ENCODE data around the gene ABCA12. TPM values are rescaled to one million over a fixed set of nuclear protein-coding genes. Genes with fewer than 3 reads are reported as not detected.

ABCA12 gene
- total and polyA plus RNA-seq, 8 donors, result 0.03 to 0.58 (median 0.15) TPM

DNA sequence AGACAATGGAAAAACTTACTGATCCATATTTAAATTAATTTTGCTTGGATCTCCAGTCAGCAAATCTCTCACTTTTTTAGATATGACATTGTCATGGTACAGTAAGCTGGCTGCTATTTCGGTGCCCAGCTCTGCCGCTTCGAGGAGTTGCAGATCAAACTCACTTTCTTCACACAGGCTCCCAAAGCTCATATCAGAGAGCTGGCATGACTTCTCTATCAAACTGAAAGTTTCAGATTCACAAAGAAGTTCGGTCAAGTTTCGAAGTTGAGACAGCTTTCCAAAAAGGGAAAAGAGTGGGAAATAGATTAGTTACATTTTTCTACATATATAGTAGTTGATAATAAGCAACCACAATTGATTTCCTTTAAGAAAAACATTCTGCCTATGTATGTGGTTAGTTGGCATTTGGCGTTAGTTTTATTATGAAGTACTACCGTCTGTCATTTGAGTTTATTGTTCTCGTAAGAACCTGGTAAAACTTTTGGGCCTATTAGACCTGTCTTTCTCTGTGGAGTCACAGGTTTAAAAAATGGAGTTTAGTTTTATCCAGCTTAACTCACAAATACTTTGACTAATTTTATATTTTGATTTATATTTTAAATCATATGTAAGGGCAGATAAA, 118.8 kb downstream of the ABCA12 start:
- Histone ChIP-seq H3K36me3 (no peaks in the 10 kb centered on the region), H3K27me3 (no peaks in the 10 kb centered on the region), H3K4me1 (no peaks in the 10 kb centered on the region), H3K9me3 (peaks cover 0 to 2% of the 10 kb centered on the region in 2 donors), H3K4me3 (no peak overlapping the region), H3K27ac (no peak overlapping the region)
- TF ChIP-seq, protein P1, sequence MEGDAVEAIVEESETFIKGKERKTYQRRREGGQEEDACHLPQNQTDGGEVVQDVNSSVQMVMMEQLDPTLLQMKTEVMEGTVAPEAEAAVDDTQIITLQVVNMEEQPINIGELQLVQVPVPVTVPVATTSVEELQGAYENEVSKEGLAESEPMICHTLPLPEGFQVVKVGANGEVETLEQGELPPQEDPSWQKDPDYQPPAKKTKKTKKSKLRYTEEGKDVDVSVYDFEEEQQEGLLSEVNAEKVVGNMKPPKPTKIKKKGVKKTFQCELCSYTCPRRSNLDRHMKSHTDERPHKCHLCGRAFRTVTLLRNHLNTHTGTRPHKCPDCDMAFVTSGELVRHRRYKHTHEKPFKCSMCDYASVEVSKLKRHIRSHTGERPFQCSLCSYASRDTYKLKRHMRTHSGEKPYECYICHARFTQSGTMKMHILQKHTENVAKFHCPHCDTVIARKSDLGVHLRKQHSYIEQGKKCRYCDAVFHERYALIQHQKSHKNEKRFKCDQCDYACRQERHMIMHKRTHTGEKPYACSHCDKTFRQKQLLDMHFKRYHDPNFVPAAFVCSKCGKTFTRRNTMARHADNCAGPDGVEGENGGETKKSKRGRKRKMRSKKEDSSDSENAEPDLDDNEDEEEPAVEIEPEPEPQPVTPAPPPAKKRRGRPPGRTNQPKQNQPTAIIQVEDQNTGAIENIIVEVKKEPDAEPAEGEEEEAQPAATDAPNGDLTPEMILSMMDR (IDR thresholded peaks at IDR 0.05), result no peak
- ATAC-seq (no peak), DNase-seq (no peak)
- intact Hi-C loops (cut with DNase I), result no loop called here

DNA sequence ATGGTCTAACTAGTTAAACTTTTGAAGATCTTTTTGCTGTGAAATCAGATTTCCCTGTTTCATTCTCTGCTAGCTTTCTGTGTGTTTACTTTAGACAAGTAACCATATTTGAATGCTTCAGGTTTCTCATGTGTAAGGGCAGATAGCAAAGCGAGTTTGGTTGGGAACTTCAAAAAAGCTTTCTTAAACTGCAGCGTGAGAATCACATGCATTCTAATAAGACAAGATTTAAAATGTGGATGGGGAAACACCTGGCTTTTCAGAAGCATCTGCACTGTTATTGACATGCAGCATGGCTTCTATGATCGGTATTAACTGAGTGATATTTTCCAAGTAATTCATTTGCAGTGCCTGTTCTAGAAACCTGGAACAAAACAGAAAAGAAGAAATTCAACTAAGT, 119.3 kb downstream of the ABCA12 start:
- Histone ChIP-seq H3K27ac (no peak overlapping the region), H3K27me3 (no peaks in the 10 kb centered on the region), H3K4me1 (no peaks in the 10 kb centered on the region), H3K36me3 (no peaks in the 10 kb centered on the region), H3K9me3 (peaks cover 0 to 2% of the 10 kb centered on the region in 2 donors), H3K4me3 (no peak overlapping the region)
- TF ChIP-seq, protein P1 (IDR thresholded peaks at IDR 0.05), result no peak
- no peak for ATAC-seq
- DNase-seq, result no peak
- intact Hi-C loops (cut with DNase I), result no loop called here

DNA sequence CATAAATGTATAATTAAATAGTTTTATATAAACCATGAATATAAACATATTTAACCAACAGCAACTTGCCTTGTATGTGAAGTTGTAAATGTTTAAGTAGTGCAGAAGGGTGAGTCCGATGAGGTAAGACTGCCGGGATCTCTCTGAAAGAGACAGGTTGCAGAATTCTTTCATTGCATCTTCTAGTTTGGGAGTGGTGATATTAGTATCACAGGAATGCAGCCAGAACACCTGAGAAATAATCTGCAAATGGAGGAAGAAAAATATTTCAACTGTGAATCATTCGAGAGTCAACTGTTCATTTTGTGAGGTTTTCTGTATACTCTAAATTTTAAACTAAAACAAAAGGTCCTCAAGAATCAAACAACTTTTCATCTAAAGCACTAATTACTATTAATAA, 123.0 kb downstream of the ABCA12 start:
- intact Hi-C loops (cut with DNase I), result no loop called here
- TF ChIP-seq, protein P1 (IDR thresholded peaks at IDR 0.05), result no peak
- ATAC-seq, result no peak

DNA sequence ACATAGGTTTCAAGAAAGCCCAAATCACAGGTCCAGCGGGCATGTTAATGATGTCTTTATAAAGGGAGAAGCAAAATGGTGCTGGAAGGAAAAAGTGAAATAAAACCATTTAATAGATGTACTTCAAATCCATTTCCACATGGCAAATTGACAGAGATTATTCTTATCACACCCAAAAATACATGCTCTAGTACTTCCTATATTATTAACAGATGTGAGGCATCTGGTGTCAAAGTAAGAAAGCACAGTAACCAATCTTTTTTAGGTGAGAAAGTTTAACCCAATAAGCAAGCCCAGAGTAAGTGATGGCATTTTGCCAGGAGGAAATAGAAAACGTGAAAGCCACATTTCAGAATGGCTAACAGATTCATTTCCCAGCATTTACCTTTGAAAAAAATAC, 128.0 kb downstream of the ABCA12 start:
- H3K27me3 ChIP-seq, result no peaks in the 10 kb centered on the region
- intact Hi-C loops (cut with DNase I), result no loop called here
- TF ChIP-seq, protein P1 (IDR thresholded peaks at IDR 0.05), result no peak
- ATAC-seq (no peak), DNase-seq (no peak)
- H3K27ac ChIP-seq, result no peak overlapping the region
- no peaks in the 10 kb centered on the region for H3K36me3 ChIP-seq
- H3K4me1 ChIP-seq, result no peaks in the 10 kb centered on the region
- no peak overlapping the region for H3K4me3 ChIP-seq
- no peaks in the 10 kb centered on the region for H3K9me3 ChIP-seq

More for the DNA sequence above, 123.0 kb downstream of the ABCA12 start:
- no peaks in the 10 kb centered on the region for H3K36me3 ChIP-seq
- no peaks in the 10 kb centered on the region for H3K9me3 ChIP-seq
- no peak overlapping the region for H3K27ac ChIP-seq
- H3K4me3 ChIP-seq, result no peak overlapping the region
- DNase-seq, result no peak
- H3K4me1 ChIP-seq, result no peaks in the 10 kb centered on the region
- no peaks in the 10 kb centered on the region for H3K27me3 ChIP-seq

DNA sequence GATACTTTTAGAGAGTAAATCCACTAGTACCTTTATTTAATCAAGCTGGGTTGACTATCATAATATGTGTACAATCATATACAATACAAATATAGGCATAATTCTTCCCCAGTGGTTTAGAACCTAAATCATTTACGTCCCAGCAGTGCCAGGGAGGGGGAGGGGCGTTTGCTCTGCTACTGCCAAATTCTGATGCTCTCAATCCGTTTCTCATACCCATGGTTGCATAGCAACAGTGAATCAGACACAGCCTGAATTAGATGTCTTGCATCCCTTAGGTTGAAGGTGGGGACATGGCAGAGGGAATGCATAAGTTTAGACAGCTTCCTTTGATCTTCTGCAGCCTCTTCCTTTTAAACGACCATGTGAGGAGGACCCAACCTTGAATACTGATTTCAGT, 135.4 kb downstream of the ABCA12 start:
- intact Hi-C loops (cut with DNase I), result no loop called here
- DNase-seq (peak in 2 of 4 donors; percentile 3 to 15), ATAC-seq (no peak)
- H3K4me1 ChIP-seq, result no peaks in the 10 kb centered on the region
- no peaks in the 10 kb centered on the region for H3K27me3 ChIP-seq
- no peak overlapping the region for H3K27ac ChIP-seq
- H3K9me3 ChIP-seq, result no peaks in the 10 kb centered on the region
- TF ChIP-seq, protein P1 (IDR thresholded peaks at IDR 0.05), result no peak
- H3K4me3 ChIP-seq, result no peak overlapping the region
- peaks cover 0 to 3% of the 10 kb centered on the region in 2 donors for H3K36me3 ChIP-seq

Data from left lung (tissue), 10 donors.